Colonic mucosa (tissue), 4 donors: ENCODE measurements around the gene NOD2. TPM values are rescaled to one million over a fixed set of nuclear protein-coding genes. Genes with fewer than 3 reads are reported as not detected.

Source experiments
- DNase-seq: peaks from one replicate; pipeline ENCODE4 v3.0.0-alpha.2; 2020
- H3K27ac ChIP-seq: fragments of 200-600 bp; one replicate; pipeline ENCODE4 v1.8.0; 2021
- H3K27me3 ChIP-seq: fragments of 200-600 bp; one replicate; pipeline ENCODE4 v1.8.0; 2021
- H3K36me3 ChIP-seq: fragments of 200-600 bp; one replicate; pipeline ENCODE4 v1.8.0; 2021
- H3K4me1 ChIP-seq: fragments of 200-600 bp; one replicate; pipeline ENCODE4 v1.8.0; 2021; ENCODE audit warnings: mild to moderate bottlenecking
- H3K4me3 ChIP-seq: fragments of 200-600 bp; one replicate; pipeline ENCODE4 v1.8.0; 2021
- H3K9ac ChIP-seq, 2 donors: one replicate each; pipeline ENCODE4 v1.7.0; 2013; ENCODE audit warnings: control low read depth in 2 of 2, low read depth in 2 of 2, low read length in 2 of 2
- H3K9me3 ChIP-seq: fragments of 200-600 bp; one replicate; pipeline ENCODE4 v1.8.0; 2021
- intact Hi-C: fragments of 100-400 bp; cut with DNase I; formaldehyde crosslinking; loops from one replicate; pipeline ENCODE4 v1.14.1; 2022
- total RNA-seq, 2 donors: library from RNA; stranded (reverse); fragmentation: NEBNext Ultra II Directional in 1 of 2; extraction: Animal tissue kit (Norgen Biotek cat#: 25700) in 1 of 2; gene quantifications; one replicate each; pipeline ENCODE4 v1.2.1, GENCODE V29; 2021
- TF ChIP-seq, protein P1 (sequence below): fragments of 200-600 bp; IDR thresholded peaks from one replicate; pipeline ENCODE4 v1.8.0; 2022; ENCODE audit warnings: antibody characterized with exemption, mild to moderate bottlenecking
- donor health status: healthy.
- donor health status: DM: no; HTN: no; CAD: no.
- donor health status: DM: no; HTN: no; CAD: no.

NOD2 gene
- total RNA-seq, 2 donors from 2014 or later, result 0.79 to 1.2 TPM

- no peak for DNase-seq
- Histone ChIP-seq H3K27ac (no peak overlapping the region), H3K9ac (no peak overlapping the region), H3K36me3 (no peaks in the 10 kb centered on the region), H3K4me1 (no peaks in the 10 kb centered on the region), H3K27me3 (no peaks in the 10 kb centered on the region), H3K9me3 (no peaks in the 10 kb centered on the region), H3K4me3 (no peak overlapping the region)
- TF ChIP-seq, protein P1, sequence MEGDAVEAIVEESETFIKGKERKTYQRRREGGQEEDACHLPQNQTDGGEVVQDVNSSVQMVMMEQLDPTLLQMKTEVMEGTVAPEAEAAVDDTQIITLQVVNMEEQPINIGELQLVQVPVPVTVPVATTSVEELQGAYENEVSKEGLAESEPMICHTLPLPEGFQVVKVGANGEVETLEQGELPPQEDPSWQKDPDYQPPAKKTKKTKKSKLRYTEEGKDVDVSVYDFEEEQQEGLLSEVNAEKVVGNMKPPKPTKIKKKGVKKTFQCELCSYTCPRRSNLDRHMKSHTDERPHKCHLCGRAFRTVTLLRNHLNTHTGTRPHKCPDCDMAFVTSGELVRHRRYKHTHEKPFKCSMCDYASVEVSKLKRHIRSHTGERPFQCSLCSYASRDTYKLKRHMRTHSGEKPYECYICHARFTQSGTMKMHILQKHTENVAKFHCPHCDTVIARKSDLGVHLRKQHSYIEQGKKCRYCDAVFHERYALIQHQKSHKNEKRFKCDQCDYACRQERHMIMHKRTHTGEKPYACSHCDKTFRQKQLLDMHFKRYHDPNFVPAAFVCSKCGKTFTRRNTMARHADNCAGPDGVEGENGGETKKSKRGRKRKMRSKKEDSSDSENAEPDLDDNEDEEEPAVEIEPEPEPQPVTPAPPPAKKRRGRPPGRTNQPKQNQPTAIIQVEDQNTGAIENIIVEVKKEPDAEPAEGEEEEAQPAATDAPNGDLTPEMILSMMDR, result no peak
- intact Hi-C loops, result no loop called here
These were observed 23.7 kb downstream of the NOD2 start for GRCh38 chr16:50717091-50717490.

DNA sequence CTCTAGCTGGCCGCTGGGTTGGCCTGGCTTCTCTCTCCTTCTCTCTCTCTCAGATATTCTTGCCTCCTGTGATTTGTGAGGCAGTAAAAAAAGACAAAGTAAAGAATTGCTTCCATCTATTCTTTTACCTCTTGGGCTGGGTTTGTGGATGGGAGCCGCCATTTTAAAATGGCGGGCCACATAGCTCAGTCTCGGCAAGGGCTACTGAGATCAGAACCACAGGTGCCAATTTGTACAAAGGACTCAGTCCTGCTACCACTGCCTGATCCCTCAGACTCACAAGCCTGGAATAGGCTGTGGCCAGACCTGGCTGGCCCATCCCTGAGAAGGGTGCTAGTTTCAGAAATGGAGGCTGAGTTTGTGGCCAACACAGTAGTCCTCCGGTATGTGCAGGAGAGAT is 24.1 kb downstream of the NOD2 start:
- Histone ChIP-seq H3K4me3 (no peak overlapping the region), H3K4me1 (no peaks in the 10 kb centered on the region), H3K9me3 (no peaks in the 10 kb centered on the region), H3K27ac (no peak overlapping the region), H3K27me3 (no peaks in the 10 kb centered on the region), H3K9ac (no peak overlapping the region), H3K36me3 (no peaks in the 10 kb centered on the region)
- TF ChIP-seq, protein P1, result no peak
- intact Hi-C loops, result no loop called here
- DNase-seq, result no peak

- H3K9me3 ChIP-seq, result no peaks in the 10 kb centered on the region
- H3K36me3 ChIP-seq, result no peaks in the 10 kb centered on the region
- no peak for DNase-seq
- H3K27me3 ChIP-seq, result no peaks in the 10 kb centered on the region
- H3K27ac ChIP-seq, result no peak overlapping the region
- no peak overlapping the region for H3K4me3 ChIP-seq
- intact Hi-C loops, result no loop called here
- TF ChIP-seq, protein P1, result no peak
- no peak overlapping the region for H3K9ac ChIP-seq
- H3K4me1 ChIP-seq, result no peaks in the 10 kb centered on the region
These were observed 24.8 kb downstream of the NOD2 start for GRCh38 chr16:50718061-50718760.

DNA sequence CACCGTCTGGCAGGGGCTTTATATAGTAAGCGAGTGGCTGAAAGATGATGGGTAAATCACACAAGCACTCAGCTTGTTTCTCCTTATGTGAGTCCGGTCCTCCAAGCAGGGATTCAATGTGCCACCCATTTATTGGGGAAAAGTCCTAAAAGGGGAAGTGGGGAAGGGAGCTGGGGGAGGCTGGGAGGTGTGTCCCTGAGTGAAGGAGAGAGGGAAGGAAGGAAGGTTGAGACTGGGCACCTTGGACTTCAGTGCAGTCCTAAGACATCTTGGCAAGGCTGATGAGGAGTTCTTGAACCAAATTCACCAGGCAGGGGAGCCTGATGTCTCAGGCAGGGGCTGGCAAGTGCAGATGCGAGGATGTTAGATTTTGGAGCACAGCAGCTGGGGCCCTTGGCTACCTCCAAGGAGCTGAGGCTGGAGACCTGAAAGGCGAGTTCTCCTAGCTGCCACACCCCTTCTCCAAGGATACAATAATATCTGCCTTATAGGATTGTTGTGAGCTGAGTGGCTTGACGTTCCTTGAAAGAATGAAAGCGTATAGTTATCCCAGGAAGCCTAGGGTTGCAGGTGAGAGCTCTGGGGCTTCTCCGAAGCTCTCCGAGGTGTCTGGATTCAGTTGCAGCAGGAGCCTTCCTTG is 25.5 kb downstream of the NOD2 start:
- no peaks in the 10 kb centered on the region for H3K9me3 ChIP-seq
- H3K27me3 ChIP-seq, result no peaks in the 10 kb centered on the region
- intact Hi-C loops, result no loop called here
- H3K9ac ChIP-seq, result peak overlapping the region in 1 of 2 donors; percentile 35
- H3K4me3 ChIP-seq, result peak overlapping the region; percentile 6
- no peak for DNase-seq
- H3K36me3 ChIP-seq, result no peaks in the 10 kb centered on the region
- no peaks in the 10 kb centered on the region for H3K4me1 ChIP-seq
- TF ChIP-seq, protein P1, result no peak
- H3K27ac ChIP-seq, result no peak overlapping the region

- peak; percentile 56 for DNase-seq
- Histone ChIP-seq H3K9ac (peak overlapping the region in 1 of 2 donors; percentile 35), H3K4me3 (peak overlapping the region; percentile 6), H3K36me3 (no peaks in the 10 kb centered on the region), H3K27ac (no peak overlapping the region), H3K27me3 (no peaks in the 10 kb centered on the region), H3K9me3 (no peaks in the 10 kb centered on the region), H3K4me1 (no peaks in the 10 kb centered on the region)
- TF ChIP-seq, protein P1, result no peak
- intact Hi-C loops, result no loop called here
These were observed 26.3 kb downstream of the NOD2 start for GRCh38 chr16:50719401-50720337.
